Panc1 (cell line): ENCODE measurements around the gene LSM14B. TPM values are rescaled to one million over a fixed set of nuclear protein-coding genes. Genes with fewer than 3 reads are reported as not detected.

Source experiments
- ATAC-seq: fragments of 200-7000 bp; cut with Tn5 transposase; 2 replicates; pipeline ENCODE4 v1.9.1; 2020; ENCODE audit warnings: mild to moderate bottlenecking, moderate library complexity
- BruUV-seq: library from RNA; stranded (reverse); fragments of 400-500 nt; replicated peaks from 2 replicates; lab custom pipeline; 2021; lab: Mats Ljungman, UMichigan
- CTCF ChIA-PET: fragments of 300-600 bp; sonication (Branson Sonifier 250); formaldehyde crosslinking; loops from one replicate; lab custom pipeline; 2022; ENCODE audit warnings: antibody characterized with exemption; lab: Charles Lee
- POLR2A ChIA-PET: fragments of 300-600 bp; sonication (Branson Sonifier 250); formaldehyde crosslinking; loops from one replicate; lab custom pipeline; 2022; ENCODE audit warnings: antibody characterized with exemption; lab: Charles Lee
- DNase-seq: peaks from one replicate; pipeline ENCODE4 v3.0.0-alpha.2; 2010; ENCODE audit warnings: low read depth, low spot score
- H3K27ac ChIP-seq: 2 replicates; pipeline ENCODE4 v1.5.1; 2011; ENCODE audit warnings: mild to moderate bottlenecking, low read length, inconsistent platforms
- H3K27me3 ChIP-seq: fragments of 200-500 bp; sonication (Bioruptor generic); 2 replicates; pipeline ENCODE4 v1.6.0; 2014; ENCODE audit warnings: low read length, inconsistent platforms; ENCODE audit not compliant: control insufficient read depth, insufficient read depth
- H3K36me3 ChIP-seq: fragments of 200-500 bp; sonication (Bioruptor generic); 2 replicates; pipeline ENCODE4 v1.5.1; 2014; ENCODE audit warnings: inconsistent platforms, mild to moderate bottlenecking, low read length, moderate library complexity; ENCODE audit not compliant: control insufficient read depth, insufficient read depth
- H3K4me1 ChIP-seq: 2 replicates; pipeline ENCODE4 v1.5.1; 2011; ENCODE audit warnings: inconsistent platforms, mild to moderate bottlenecking, low read length, moderate library complexity; ENCODE audit not compliant: control insufficient read depth, insufficient read depth
- H3K4me3 ChIP-seq, 2 experiments: 2 replicates each; pipeline ENCODE4 v1.5.1; 2011 to 2012; ENCODE audit warnings: low read depth in 2 of 2, low read length in 2 of 2, mild to moderate bottlenecking in 2 of 2, inconsistent platforms in 1 of 2, moderate library complexity in 1 of 2
- H3K9me3 ChIP-seq: fragments of 200-500 bp; sonication (Bioruptor generic); 2 replicates; pipeline ENCODE4 v1.5.1; 2014; ENCODE audit warnings: low read depth, mild to moderate bottlenecking, inconsistent platforms, low read length, moderate library complexity; ENCODE audit not compliant: control insufficient read depth, insufficient read depth
- CTCF ChIP-seq: fragments of 450-650 bp; IDR thresholded peaks from 2 replicates; pipeline ENCODE4 v1.5.1; 2017; ENCODE audit warnings: mild to moderate bottlenecking
- POLR2AphosphoS5 ChIP-seq: IDR thresholded peaks from 2 replicates; pipeline ENCODE4 v1.6.1; 2012; ENCODE audit warnings: mild to moderate bottlenecking, low read depth, low read length, moderate library complexity
- SIN3A ChIP-seq: IDR thresholded peaks from 2 replicates; pipeline ENCODE4 v1.6.1; 2012; ENCODE audit warnings: low read depth, mild to moderate bottlenecking, low read length, moderate library complexity, borderline replicate concordance; ENCODE audit not compliant: insufficient read depth
- TCF7L2 ChIP-seq: IDR thresholded peaks from 2 replicates; pipeline ENCODE4 v1.6.1; 2011; ENCODE audit warnings: mild to moderate bottlenecking, low read depth, low read length, inconsistent platforms
- in situ Hi-C: cut with HindIII; loops from 2 replicates; pipeline ENCODE4 v1.10.0; 2016; ENCODE audit warnings: low sequenced_read_pairs, low pct_unique_long_range_greater_than_20kb
- intact Hi-C: fragments of 100-400 bp; cut with micrococcal nuclease; formaldehyde crosslinking; loops from one replicate; pipeline ENCODE4 v1.10.0; 2022; ENCODE audit not compliant: unreplicated experiment
- total RNA-seq: library from RNA; stranded (reverse); gene quantifications from one replicate; pipeline ENCODE4 v1.2.1, GENCODE V29; 2021; ENCODE audit not compliant: unreplicated experiment
- TF ChIP-seq, protein P1 (sequence below), 2 experiments: IDR thresholded peaks; 2 replicates each; pipeline ENCODE4 v1.6.1; 2011 to 2012; ENCODE audit warnings: low read depth in 2 of 2, control low read depth in 1 of 2, low read length in 1 of 2, mild to moderate bottlenecking in 1 of 2, moderate library complexity in 1 of 2; ENCODE audit not compliant: insufficient read depth in 1 of 2

LSM14B gene
- total RNA-seq, 1 experiment from 2014 or later: 52.2 TPM

GRCh38 chr20:62178316-62179161 is 56.3 kb downstream of the LSM14B start:
- H3K4me3 ChIP-seq: no peak overlapping the region
- intact Hi-C loops (no loop called here), in situ Hi-C loops (no loop called here)
- H3K36me3 ChIP-seq: peaks cover 14% of the 10 kb centered on the region
- POLR2A ChIA-PET: no interaction called here
- no peaks in the 10 kb centered on the region for H3K9me3 ChIP-seq
- H3K27ac ChIP-seq: no peak overlapping the region
- no peaks in the 10 kb centered on the region for H3K27me3 ChIP-seq
- no peak for DNase-seq
- TF ChIP-seq POLR2AphosphoS5 (no peak), TCF7L2 (no peak), CTCF (no peak), SIN3A (no peak)
- TF ChIP-seq, protein P1, sequence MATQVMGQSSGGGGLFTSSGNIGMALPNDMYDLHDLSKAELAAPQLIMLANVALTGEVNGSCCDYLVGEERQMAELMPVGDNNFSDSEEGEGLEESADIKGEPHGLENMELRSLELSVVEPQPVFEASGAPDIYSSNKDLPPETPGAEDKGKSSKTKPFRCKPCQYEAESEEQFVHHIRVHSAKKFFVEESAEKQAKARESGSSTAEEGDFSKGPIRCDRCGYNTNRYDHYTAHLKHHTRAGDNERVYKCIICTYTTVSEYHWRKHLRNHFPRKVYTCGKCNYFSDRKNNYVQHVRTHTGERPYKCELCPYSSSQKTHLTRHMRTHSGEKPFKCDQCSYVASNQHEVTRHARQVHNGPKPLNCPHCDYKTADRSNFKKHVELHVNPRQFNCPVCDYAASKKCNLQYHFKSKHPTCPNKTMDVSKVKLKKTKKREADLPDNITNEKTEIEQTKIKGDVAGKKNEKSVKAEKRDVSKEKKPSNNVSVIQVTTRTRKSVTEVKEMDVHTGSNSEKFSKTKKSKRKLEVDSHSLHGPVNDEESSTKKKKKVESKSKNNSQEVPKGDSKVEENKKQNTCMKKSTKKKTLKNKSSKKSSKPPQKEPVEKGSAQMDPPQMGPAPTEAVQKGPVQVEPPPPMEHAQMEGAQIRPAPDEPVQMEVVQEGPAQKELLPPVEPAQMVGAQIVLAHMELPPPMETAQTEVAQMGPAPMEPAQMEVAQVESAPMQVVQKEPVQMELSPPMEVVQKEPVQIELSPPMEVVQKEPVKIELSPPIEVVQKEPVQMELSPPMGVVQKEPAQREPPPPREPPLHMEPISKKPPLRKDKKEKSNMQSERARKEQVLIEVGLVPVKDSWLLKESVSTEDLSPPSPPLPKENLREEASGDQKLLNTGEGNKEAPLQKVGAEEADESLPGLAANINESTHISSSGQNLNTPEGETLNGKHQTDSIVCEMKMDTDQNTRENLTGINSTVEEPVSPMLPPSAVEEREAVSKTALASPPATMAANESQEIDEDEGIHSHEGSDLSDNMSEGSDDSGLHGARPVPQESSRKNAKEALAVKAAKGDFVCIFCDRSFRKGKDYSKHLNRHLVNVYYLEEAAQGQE (IDR thresholded peaks at IDR 0.05; ENCODE audit: insufficient read depth in 1 of 2, low read depth in 2 of 2, low read length in 1 of 2): no peak
- H3K4me1 ChIP-seq: peaks cover 7% of the 10 kb centered on the region; the same call in 1 of the 2 replicates
- CTCF ChIA-PET: interaction anchor here (0.7 kb wide), 1 partner anchor 211 kb away, joined by 11 read pairs; no protein-coding TSS in a partner anchor
- no TSS peak for BruUV-seq
- ATAC-seq: no peak

GRCh38 chr20:62179162-62179504 is 56.9 kb downstream of the LSM14B start:
- no peak for ATAC-seq
- intact Hi-C loops (no loop called here), in situ Hi-C loops (no loop called here)
- ChIA-PET POLR2A (no interaction called here), CTCF (no interaction called here)
- Histone ChIP-seq H3K4me3 (no peak overlapping the region), H3K36me3 (peaks cover 14% of the 10 kb centered on the region), H3K27ac (no peak overlapping the region), H3K27me3 (no peaks in the 10 kb centered on the region), H3K4me1 (peaks cover 7% of the 10 kb centered on the region; the same call in 1 of the 2 replicates), H3K9me3 (no peaks in the 10 kb centered on the region)
- no TSS peak for BruUV-seq
- no peak for TF ChIP-seq SIN3A
- no peak for TF ChIP-seq POLR2AphosphoS5
- no peak for DNase-seq

- intact Hi-C loops: no loop called here
- peaks cover 7% of the 10 kb centered on the region; the same call in 1 of the 2 replicates for H3K4me1 ChIP-seq
- in situ Hi-C loops: no loop called here
- peak overlapping the region; percentile 89 to 98 for H3K4me3 ChIP-seq
- POLR2A ChIA-PET: interaction anchor here (0.6 kb wide), 2 partner anchors 10 to 176 kb away, joined by 3 to 13 read pairs; no protein-coding TSS in a partner anchor
- ATAC-seq (no peak), DNase-seq (no peak)
- peaks cover 14% of the 10 kb centered on the region for H3K36me3 ChIP-seq
- H3K9me3 ChIP-seq: no peaks in the 10 kb centered on the region
- BruUV-seq: TSS peak; percentile 96
- TF ChIP-seq POLR2AphosphoS5 (no peak), TCF7L2 (no peak), SIN3A (no peak), CTCF (no peak)
- TF ChIP-seq, protein P1 (IDR thresholded peaks at IDR 0.05; ENCODE audit: insufficient read depth in 1 of 2, low read depth in 2 of 2, low read length in 1 of 2): no peak
- H3K27ac ChIP-seq: peak overlapping the region; percentile 95
- no peaks in the 10 kb centered on the region for H3K27me3 ChIP-seq
- CTCF ChIA-PET: no interaction called here
These were observed 59.5 kb downstream of the LSM14B start for GRCh38 chr20:62181808-62182207.
